Hepatocyte (in vitro differentiated cells): ENCODE measurements around the gene TMEM141. TPM values are rescaled to one million over a fixed set of nuclear protein-coding genes. Genes with fewer than 3 reads are reported as not detected.

ENCODE experiments used
- DNase-seq: peaks from one replicate; pipeline ENCODE4 v3.0.0-alpha.2; 2016; ENCODE audit warnings: low spot score
- H2AFZ ChIP-seq: fragments of 200-600 bp; sonication (generic); 2 replicates; pipeline ENCODE4 v1.6.0; 2016; ENCODE audit warnings: antibody characterized with exemption, mild to moderate bottlenecking
- H3K27ac ChIP-seq: fragments of 200-600 bp; sonication (generic); 2 replicates; pipeline ENCODE4 v1.5.1; 2016; ENCODE audit warnings: mild to moderate bottlenecking
- H3K27me3 ChIP-seq: fragments of 200-600 bp; sonication (generic); 2 replicates; pipeline ENCODE4 v1.6.1; 2016
- H3K36me3 ChIP-seq: fragments of 200-600 bp; sonication (generic); replicated peaks from 2 replicates; pipeline ENCODE4 v1.5.1; 2016; ENCODE audit warnings: low read depth; ENCODE audit not compliant: insufficient read depth
- H3K4me1 ChIP-seq: fragments of 200-600 bp; sonication (generic); 2 replicates; pipeline ENCODE4 v1.5.1; 2016; ENCODE audit warnings: mild to moderate bottlenecking, moderate library complexity; ENCODE audit not compliant: insufficient read depth
- H3K4me2 ChIP-seq: fragments of 200-600 bp; sonication (generic); 2 replicates; pipeline ENCODE4 v1.6.0; 2016
- H3K4me3 ChIP-seq: fragments of 200-600 bp; sonication (generic); 2 replicates; pipeline ENCODE4 v1.5.1; 2016; ENCODE audit warnings: mild to moderate bottlenecking
- H3K79me2 ChIP-seq: fragments of 200-600 bp; sonication (generic); 2 replicates; pipeline ENCODE4 v1.6.0; 2017; ENCODE audit warnings: mild to moderate bottlenecking
- H3K9me2 ChIP-seq: fragments of 200-600 bp; sonication (generic); replicated peaks from 2 replicates; pipeline ENCODE4 v1.6.0; 2017; ENCODE audit warnings: mild to moderate bottlenecking; ENCODE audit not compliant: insufficient read depth
- H3K9me3 ChIP-seq: fragments of 200-600 bp; sonication (generic); 2 replicates; pipeline ENCODE4 v1.5.1; 2016; ENCODE audit warnings: low read depth, mild to moderate bottlenecking
- H4K20me1 ChIP-seq: fragments of 200-600 bp; sonication (generic); 2 replicates; pipeline ENCODE4 v1.6.0; 2016; ENCODE audit warnings: mild to moderate bottlenecking; ENCODE audit not compliant: insufficient read depth, poor library complexity, severe bottlenecking
- CTCF ChIP-seq: fragments of 200-600 bp; sonication (generic); IDR thresholded peaks from 2 replicates; pipeline ENCODE4 v1.5.1; 2016; ENCODE audit warnings: antibody characterized with exemption, mild to moderate bottlenecking; ENCODE audit not compliant: poor library complexity
- EZH2 ChIP-seq: fragments of 200-600 bp; sonication (generic); IDR thresholded peaks from 2 replicates; pipeline ENCODE4 v1.6.1; 2016; ENCODE audit warnings: antibody characterized with exemption, mild to moderate bottlenecking, borderline replicate concordance
- EZH2phosphoT487 ChIP-seq: fragments of 200-600 bp; sonication (generic); IDR thresholded peaks from one replicate; pipeline ENCODE4 v1.6.1; 2018; ENCODE audit warnings: antibody characterized with exemption, mild to moderate bottlenecking, low read depth, moderate library complexity; ENCODE audit not compliant: unreplicated experiment, severe bottlenecking
- WGBS: methylation state at CpG from one replicate; pipeline ENCODE4 v1.1.6; 2016; ENCODE audit warnings: low lambda C conversion rate; ENCODE audit errors: missing lambda C conversion rate; 5-methylcytosine and 5-hydroxymethylcytosine counted together
- polyA plus RNA-seq: library from polyadenylated mRNA; unstranded; fragments of >200 nt; fragmentation: Nextera tagmentation; extraction: Ambion mirVana; gene quantifications from 2 replicates; pipeline ENCODE4 v1.2.1, GENCODE V29; 2016
- total RNA-seq: library from RNA; depleted of rRNA; stranded (reverse); fragments of >200 nt; gene quantifications from 2 replicates; pipeline ENCODE4 v1.2.3, GENCODE V29; 2014

The TMEM141 gene
- total and polyA plus RNA-seq, 2 experiments from 2014 or later = 230 to 385 TPM

GRCh38 chr9:136777359-136777758, 13.8 kb upstream of the TMEM141 start:
- H3K9me2 ChIP-seq = no peaks in the 10 kb centered on the region
- peak overlapping the region; percentile 52 for H3K4me2 ChIP-seq
- TF ChIP-seq EZH2phosphoT487 = no peak
- no peaks in the 10 kb centered on the region for H3K36me3 ChIP-seq
- H3K4me1 ChIP-seq = peaks cover 36% of the 10 kb centered on the region
- no peak overlapping the region for H3K4me3 ChIP-seq
- H2AFZ ChIP-seq = no peak overlapping the region
- no peaks in the 10 kb centered on the region for H4K20me1 ChIP-seq
- WGBS = 54% methylated on average over 14 of the region's 14 CpGs
- H3K27ac ChIP-seq = peak overlapping the region; percentile 78
- no peaks in the 10 kb centered on the region for H3K9me3 ChIP-seq
- DNase-seq = no peak
- no peaks in the 10 kb centered on the region for H3K79me2 ChIP-seq
- no peaks in the 10 kb centered on the region for H3K27me3 ChIP-seq

DNA sequence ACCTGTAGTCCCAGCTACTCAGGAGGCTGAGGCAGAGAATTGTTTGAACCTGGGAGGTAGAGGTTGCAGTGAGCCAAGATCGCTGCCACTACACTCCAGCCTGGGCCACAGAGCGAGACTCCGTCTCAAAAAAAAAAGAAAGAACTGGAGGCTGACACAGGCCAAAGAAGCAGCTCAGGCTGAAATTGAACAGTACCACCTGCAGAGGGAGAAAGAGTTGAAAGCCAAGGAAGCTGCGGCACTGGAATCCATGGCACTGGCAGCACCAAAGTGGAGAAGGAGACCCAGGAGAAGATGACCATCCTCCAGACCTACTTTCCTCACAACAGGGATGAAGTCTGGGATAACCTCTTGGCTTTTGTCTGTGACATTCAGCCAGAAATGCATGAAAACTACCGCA, 11.3 kb upstream of the TMEM141 start:
- TF ChIP-seq EZH2phosphoT487 (no peak), CTCF (no peak), EZH2 (no peak)
- 70% methylated on average over 5 of the region's 5 CpGs for WGBS
- H3K4me1 ChIP-seq = peaks cover 36% of the 10 kb centered on the region
- no peaks in the 10 kb centered on the region for H3K36me3 ChIP-seq
- H3K9me3 ChIP-seq = no peaks in the 10 kb centered on the region
- no peak overlapping the region for H3K4me2 ChIP-seq
- no peak for DNase-seq
- H3K27me3 ChIP-seq = no peaks in the 10 kb centered on the region
- H3K4me3 ChIP-seq = no peak overlapping the region
- H4K20me1 ChIP-seq = no peaks in the 10 kb centered on the region
- no peaks in the 10 kb centered on the region for H3K79me2 ChIP-seq
- no peak overlapping the region for H2AFZ ChIP-seq
- peak overlapping the region; percentile 79 for H3K27ac ChIP-seq
- no peaks in the 10 kb centered on the region for H3K9me2 ChIP-seq

DNA sequence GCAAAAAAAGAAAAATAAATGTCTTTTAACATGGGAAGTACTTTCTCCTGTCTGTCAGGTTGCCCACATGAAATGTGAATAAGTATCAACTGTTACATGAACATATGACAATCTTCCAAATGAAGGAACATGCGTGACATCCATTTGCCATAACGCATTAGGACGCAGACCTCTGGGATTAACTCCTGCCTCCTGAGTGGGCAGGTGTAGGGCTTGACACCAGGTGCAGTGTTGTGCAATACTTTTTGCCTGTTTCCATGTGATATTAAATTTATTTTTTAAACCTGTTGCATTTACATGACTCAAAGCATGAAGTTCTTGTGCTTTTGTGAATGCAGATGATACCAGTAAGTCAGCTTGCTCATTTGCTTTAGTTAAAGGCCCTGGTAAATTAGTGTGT, 8.7 kb upstream of the TMEM141 start:
- Histone ChIP-seq H3K4me3 (no peak overlapping the region), H3K36me3 (no peaks in the 10 kb centered on the region), H3K9me3 (no peaks in the 10 kb centered on the region), H3K9me2 (no peaks in the 10 kb centered on the region), H3K4me2 (no peak overlapping the region), H3K27me3 (no peaks in the 10 kb centered on the region), H4K20me1 (no peaks in the 10 kb centered on the region), H3K27ac (no peak overlapping the region), H2AFZ (no peak overlapping the region), H3K4me1 (peaks cover 28% of the 10 kb centered on the region), H3K79me2 (no peaks in the 10 kb centered on the region)
- DNase-seq = no peak
- WGBS = 92% methylated on average over 3 of the region's 3 CpGs
- TF ChIP-seq CTCF (no peak), EZH2 (no peak), EZH2phosphoT487 (no peak)

- no peak overlapping the region for H3K4me3 ChIP-seq
- 56% methylated on average over 9 of the region's 9 CpGs for WGBS
These were observed 6.7 kb upstream of the TMEM141 start for GRCh38 chr9:136784249-136784996.

More at GRCh38 chr9:136784249-136784996, 6.7 kb upstream of the TMEM141 start:
- TF ChIP-seq CTCF (peak; percentile 53), EZH2 (no peak)
- H3K27me3 ChIP-seq = no peaks in the 10 kb centered on the region
- H3K9me3 ChIP-seq = no peaks in the 10 kb centered on the region
- no peak for DNase-seq
- no peaks in the 10 kb centered on the region for H3K79me2 ChIP-seq
- H2AFZ ChIP-seq = no peak overlapping the region
- H3K9me2 ChIP-seq = no peaks in the 10 kb centered on the region
- no peak overlapping the region for H3K4me2 ChIP-seq
- no peak overlapping the region for H3K27ac ChIP-seq
- H3K4me1 ChIP-seq = peaks cover 33% of the 10 kb centered on the region
- H3K36me3 ChIP-seq = no peaks in the 10 kb centered on the region
- no peaks in the 10 kb centered on the region for H4K20me1 ChIP-seq
